GM21723 (cell line): ENCODE measurements around the gene IL17RC.

ENCODE experiments used
- ATAC-seq: cut with Tn5 transposase; IDR thresholded peaks from one replicate; pipeline ENCODE4 v1.9.1; 2021; ENCODE audit warnings: mild to moderate bottlenecking, moderate library complexity; ENCODE audit not compliant: unreplicated experiment

Gene IL17RC

GRCh38 chr3:9942934-9943690, 26.2 kb downstream of the IL17RC start:
- ATAC-seq = no peak

GRCh38 chr3:9944271-9944670, 27.4 kb downstream of the IL17RC start:
- ATAC-seq = no peak

DNA sequence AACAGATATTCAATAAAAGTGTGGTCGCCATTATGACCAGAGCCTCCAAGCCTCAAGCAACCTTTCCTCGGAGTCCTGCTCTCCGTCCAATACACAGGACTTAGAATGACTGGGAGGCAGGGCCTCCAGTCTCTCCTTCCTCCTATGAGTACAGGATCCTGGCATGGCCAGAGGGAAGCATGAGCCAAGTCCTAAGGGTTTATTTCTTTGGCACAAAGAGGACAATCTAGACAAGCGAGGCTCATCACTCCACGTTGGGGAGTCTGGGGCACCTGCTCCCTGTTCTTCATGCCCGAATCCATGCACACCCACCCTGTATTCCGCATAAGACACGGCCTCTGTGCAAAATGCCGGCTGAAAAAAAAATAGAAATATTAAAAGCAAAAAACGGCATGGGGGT, 28.5 kb downstream of the IL17RC start:
- no peak for ATAC-seq

DNA sequence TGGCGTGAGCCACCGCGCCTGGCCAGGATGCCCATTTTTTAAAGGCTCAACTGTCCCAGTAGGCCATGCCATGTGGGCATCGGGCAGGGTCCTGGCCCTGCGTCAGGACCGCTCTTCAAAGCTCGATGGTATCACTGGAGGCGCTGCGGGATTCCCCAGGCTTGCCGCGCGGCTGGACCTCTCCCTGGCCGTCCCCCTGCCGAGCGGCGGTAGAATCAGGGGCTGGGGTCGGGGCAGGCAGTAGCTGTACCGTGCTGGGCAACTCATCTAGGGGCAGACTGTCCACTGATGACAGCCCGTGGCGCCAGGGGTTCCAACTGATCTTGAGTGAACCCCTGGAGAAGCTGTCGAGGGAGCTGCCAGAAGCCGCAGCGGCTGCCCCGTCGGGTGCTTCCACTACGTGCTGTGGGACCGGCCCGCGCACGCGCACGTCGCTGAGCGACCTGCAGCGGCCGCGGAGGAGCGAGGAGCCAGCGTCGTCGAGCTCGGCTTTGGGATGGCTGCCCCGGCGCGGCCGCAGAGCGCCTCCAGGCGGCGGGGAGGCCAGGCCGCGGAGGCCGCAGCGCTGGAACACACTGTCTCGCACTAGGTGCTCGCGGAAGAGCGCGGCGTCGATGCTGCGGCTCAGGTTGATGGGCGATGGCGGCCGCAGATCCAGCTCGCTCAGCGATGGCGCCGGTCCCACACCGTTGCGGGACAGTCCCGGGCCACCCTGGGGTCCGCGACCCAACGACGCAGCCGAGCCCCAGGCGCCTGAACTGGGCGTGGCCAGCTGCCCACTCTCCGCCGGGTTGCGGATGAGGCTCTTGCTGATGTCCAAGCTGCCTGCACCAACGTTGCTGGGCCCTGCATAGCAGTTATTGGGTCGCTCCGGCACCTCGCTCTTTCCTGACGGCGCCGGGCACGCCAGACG, 29.5 kb downstream of the IL17RC start:
- peak; percentile 50 for ATAC-seq

DNA sequence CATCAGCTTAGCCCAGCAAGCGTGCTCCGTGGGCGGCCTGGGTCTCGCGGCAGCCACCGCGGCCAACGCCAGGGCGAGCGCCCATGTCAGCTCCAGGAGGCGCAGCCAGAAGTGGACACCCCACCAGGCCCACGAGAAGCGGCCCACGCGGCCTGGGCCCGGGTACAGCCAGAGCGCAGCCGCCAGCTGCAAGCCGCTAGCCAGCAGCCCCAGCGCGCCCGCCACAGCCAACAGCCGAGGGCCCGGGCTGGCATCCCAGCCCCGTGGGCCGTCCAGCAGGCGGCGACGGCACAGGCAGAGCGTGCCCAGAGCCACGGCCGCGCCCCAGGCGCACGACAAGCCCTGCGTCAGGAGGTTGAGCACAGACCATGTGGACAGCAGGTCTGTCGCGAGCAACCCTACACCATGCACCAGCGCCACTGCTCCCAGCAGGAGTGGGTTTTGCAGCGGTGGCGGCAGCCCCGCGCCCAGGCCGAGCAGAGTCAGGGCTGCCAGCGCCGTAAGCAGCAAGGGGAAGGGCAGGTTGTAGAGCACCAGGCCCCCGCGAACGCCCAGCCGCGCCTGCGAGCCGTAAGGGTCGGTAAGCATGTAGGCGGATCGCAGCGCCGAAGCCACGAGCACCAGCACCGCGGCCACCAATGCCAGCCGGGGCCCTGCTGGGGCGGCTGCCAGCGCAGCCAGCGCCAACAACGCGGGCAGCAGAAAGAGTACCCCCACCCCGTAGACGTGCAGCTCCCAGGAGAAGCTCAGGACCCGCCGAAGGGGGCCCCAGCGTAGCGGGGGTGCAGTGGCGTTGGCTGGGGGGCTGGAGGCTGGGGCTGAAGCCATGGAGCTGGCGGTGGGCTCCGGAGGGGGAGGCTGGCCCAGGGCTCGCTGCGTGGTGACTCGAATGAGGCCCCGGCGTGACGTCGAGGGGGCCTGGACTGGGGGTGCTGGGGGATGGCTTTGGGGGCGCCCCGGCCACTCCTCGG, 30.4 kb downstream of the IL17RC start:
- ATAC-seq = no peak

GRCh38 chr3:9948586-9948985, 31.7 kb downstream of the IL17RC start:
- ATAC-seq = no peak

GRCh38 chr3:9949115-9949514, 32.2 kb downstream of the IL17RC start:
- no peak for ATAC-seq

DNA sequence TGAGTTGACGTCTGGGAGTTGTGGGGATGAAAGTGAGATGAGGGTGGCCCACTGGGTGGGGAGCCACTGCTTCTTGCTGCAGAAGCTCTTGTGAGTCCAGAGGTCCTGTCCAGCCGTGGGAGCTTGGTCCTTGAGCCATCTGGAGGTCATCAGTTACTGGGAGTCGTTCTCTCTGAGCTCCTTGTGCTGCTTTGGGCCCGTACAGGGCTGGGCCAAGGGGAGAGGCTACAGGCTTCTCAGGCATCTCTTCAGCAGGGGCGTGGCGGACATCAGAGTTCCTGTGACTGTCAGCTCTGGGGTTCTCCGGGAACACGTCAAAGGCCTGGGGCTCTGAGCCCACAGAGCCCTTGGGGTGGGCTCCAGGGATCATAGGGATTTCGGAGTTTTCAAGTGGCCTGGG, 32.7 kb downstream of the IL17RC start:
- no peak for ATAC-seq

- peak; percentile 45 for ATAC-seq
Measured at GRCh38 chr3:9951126-9951525, 34.2 kb downstream of the IL17RC start.

GRCh38 chr3:9951598-9951961, 34.7 kb downstream of the IL17RC start:
- peak; percentile 18 for ATAC-seq

DNA sequence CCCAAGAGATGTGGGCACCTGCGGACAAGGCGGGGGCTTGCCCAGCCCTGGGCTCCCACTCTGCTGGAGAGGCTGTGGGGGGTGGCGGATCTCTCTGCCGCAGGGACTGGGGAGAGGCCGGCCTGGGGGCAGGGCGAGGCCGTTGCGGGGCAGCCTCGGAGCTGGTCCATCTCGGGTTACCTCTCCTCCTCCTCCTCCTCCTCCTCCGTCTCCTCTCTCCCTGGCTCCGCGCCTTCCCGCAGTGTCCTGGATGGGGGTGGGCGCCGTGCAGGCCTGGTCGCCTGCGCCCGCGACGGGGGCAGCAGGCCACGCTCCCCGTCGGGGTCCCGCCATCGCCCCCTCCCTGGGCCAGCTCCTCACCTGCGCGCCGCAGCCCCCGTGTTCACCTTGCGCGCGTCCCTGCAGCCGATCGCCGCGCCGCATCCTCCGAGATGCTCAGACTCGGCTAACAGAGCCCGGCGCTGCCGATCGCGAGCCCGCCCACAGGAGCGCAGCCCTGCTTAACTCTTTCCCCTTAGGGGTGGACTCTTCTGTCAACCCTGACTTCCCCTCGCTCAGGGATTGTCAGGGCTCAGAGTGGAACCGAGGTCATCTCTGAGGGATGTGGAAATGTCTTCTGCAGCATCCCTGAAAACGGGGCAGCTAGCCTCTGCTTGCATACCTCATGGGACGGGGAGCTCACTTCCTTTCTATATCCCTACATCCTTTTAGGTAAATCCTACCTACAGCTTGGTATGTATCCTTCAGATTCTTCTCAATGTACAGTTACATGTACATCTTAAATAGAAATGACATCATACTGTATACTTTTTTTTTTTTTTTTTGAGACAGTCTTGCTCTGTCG, 35.3 kb downstream of the IL17RC start, which contains the start of gene PRRT3:
Gene PRRT3 (minus strand): TSS at position 447 of the 844 bp plus-strand sequence. CDS start 2,293 bp downstream, outside the sequence.
- peak; percentile 67 for ATAC-seq

DNA sequence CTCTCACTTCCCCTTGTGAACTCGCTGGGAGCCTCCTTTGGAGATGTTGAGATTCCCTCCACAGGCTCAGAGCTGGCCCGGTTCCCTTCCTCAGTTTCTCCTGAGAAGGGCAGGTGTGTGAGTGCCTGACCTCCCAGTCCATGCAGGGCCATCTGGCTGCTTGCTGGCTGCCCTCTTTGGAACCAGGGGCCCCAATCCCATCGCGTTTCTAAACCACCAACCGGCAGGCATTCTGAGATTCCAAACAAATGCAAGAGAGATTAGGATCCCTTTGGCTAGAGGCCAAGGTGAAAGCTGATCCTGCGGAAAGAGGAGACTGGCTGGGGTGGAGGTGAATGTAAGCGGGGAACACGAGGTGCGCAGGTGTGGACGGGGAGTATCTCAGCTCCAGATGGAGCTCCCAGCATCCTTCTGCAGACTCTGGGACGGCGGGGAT, 38.2 kb downstream of the IL17RC start:
- no peak for ATAC-seq

DNA sequence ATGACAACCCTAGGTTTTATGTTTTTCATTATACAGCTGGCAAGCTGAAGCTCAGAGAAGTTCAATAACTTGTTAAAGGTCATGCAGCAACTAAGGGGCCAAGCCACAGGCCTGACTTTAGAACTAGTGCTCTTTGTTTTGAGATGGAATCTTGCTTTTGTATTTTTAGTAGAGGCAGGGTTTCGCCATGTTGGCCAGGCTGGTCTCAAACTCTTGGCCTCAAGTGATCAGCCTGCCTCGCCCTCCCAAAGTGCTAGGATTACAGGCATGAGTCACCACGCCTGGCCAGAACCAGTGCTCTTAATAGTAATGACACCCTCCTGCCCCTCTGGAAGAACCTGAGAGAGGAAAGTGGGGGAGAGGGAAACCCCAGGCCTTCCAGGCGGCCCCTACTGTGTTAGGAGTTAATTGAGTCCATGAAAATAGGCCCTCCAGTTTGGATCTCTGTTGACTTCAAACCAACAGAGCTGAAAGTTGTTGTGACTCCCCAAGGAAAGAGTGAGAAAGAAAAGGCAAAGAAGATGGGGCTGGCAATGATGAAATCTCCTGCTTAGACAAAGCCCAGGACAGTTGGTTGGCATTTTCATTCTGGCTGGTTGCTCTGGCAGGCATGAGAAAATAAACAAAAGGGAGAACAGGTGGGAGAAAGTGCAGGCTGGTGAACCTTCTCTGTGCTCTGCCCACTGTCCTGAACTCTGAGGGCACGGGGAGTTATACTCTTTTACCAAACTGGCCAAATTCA, 38.9 kb downstream of the IL17RC start:
- ATAC-seq = no peak

DNA sequence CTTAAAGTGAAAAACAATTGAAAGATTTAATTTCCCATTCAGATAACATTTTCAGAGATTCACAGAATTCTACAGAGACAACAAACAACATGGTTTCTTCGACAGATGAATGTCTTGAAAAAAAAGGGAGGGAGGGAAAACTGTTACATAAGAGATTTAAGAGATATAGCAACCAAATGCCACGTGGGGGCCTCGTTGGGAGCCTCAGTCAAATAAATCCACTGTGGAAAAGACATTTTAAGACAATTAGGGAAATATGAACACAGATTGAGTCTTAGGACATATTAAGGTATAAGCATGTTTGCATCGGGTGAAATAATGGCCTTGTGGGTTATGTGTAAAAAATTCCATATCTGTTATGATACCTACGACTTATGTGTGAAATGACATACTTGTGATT, 40.3 kb downstream of the IL17RC start:
- ATAC-seq = no peak

DNA sequence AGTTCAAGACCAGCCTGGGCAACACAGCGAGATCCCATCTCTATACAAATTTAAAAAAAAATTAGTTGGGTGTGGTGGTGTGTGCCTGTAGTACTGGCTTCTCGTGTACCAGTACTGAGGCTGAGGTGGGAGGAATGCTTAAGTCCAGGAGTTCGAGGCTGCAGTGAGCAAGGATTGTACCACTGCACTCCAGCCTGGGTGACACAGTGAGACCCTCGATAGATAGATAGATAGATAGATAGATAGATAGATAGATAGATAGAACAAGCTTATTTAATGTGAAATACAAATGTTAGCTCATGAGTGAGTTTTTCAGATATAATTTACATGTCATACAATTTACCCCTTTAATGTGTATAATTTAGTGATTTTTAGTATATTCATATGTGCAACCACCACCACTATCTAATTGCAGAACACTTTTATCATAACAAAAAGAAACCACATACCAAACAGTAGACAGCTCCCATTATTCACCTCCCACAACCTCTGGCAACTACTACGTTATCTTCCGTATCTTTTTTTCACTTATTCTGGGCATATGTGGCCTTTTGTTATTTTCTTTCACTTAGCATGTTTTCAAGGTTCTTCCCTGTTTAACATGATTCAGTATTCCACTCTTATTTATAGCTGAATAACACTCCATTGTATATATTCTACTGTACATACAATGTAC, 48.4 kb downstream of the IL17RC start:
- ATAC-seq = no peak

- no peak for ATAC-seq
Measured at GRCh38 chr3:9966841-9967240, 49.9 kb downstream of the IL17RC start.

DNA sequence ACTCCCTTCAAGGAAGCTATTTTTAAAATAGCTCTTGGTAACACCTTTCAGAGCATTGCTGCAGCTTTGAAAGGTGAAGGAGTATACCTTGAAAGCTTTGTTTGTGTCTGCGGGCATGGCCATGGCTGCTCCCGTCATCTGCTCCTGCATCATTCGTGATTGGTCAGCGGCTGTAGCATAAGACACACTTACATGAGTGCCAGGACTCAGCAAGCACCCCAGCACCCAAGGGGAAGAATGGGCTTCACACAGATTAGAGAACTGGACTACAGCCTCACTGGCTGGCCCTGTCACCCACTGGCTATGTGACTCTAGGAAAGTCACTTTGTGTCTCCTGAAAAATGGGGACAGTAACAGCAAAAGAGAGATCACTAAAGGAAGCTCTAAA, 52.7 kb downstream of the IL17RC start:
- no peak for ATAC-seq

GRCh38 chr3:9970020-9970652, 53.2 kb downstream of the IL17RC start:
- ATAC-seq = no peak
